C4-2B (cell line): Measurements from ENCODE around the gene MATN1.
A peak's percentile ranks its signal among the peaks of the same experiment; 100 is the strongest.

Source experiments
- H3K27ac ChIP-seq: fragments of 450-650 bp; 2 replicates; pipeline ENCODE4 v1.5.1; 2017
- ZFX ChIP-seq: fragments of 450-650 bp; IDR thresholded peaks from 2 replicates; pipeline ENCODE4 v1.6.1; 2017
- TF ChIP-seq, protein P1 (sequence below): fragments of 450-650 bp; conservative IDR thresholded peaks from 2 replicates; pipeline ENCODE4 v1.5.1; 2017; ENCODE audit warnings: mild to moderate bottlenecking

The MATN1 gene

DNA sequence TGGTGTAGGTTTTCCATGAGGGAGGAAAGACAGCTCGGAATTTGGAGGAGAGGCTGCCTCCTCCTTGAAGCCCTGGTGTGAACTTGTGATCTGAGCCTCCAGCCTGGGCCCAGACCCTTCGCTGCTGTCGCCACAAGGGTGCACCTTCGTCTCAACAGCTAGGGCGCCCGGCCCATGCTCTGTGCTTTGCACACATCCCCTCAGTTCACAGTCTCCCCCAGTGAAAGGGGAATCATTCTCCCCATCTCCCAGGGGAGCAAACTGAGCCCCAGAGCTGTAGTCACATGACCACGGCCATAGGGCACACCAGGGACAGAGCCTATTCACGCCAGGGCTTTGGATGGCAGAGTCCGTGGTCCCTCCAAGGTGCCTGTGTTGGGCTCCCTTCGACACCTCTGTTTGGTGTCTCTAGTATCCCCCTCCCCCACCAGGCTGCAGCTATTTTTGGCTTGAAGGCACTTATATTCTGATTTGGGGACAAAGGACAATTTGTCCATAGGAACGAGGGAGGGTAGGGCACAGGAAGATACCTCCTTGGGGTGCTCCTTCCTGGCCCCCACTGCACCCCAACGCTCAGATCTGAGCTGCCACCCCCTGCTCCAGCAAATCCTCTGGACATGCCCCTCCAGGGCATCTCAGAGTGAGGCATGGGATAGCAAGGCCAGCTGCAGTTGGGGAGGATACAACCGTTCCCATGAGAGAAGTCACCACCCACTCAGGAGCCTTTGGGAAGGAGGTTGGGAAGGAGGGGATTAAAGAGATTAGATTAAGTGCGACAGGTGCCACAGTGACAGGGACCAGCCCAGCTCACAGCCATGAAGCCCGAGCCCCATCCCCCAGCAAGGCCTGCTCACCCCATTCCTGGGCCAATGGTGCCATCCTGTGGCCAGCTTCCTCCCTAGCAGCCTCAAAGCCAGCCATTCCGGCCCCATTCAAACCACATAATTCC, 15.7 kb downstream of the MATN1 start:
- TF ChIP-seq, protein P1, sequence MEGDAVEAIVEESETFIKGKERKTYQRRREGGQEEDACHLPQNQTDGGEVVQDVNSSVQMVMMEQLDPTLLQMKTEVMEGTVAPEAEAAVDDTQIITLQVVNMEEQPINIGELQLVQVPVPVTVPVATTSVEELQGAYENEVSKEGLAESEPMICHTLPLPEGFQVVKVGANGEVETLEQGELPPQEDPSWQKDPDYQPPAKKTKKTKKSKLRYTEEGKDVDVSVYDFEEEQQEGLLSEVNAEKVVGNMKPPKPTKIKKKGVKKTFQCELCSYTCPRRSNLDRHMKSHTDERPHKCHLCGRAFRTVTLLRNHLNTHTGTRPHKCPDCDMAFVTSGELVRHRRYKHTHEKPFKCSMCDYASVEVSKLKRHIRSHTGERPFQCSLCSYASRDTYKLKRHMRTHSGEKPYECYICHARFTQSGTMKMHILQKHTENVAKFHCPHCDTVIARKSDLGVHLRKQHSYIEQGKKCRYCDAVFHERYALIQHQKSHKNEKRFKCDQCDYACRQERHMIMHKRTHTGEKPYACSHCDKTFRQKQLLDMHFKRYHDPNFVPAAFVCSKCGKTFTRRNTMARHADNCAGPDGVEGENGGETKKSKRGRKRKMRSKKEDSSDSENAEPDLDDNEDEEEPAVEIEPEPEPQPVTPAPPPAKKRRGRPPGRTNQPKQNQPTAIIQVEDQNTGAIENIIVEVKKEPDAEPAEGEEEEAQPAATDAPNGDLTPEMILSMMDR = peak; percentile 89
- TF ChIP-seq ZFX = no peak
- no peak overlapping the region for H3K27ac ChIP-seq

DNA sequence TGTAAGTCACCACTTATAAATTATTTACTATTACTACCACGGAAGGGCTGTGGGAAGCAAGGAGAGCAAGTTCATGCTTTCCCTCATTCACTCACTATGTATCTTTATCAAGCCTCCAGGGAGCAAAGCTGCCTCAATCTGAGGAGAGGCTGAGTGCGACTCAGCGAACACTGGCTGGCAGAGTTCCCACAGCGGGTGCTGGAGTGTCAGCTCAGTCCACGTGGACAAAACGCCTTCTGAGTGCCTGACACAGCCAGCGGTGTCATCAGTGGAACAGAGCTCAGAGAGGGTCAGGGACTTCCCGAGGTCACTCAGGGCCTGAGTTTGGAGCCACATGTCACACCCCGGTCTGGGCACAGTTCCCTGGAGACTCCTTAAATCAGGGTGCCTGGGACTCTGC, 16.9 kb downstream of the MATN1 start:
- TF ChIP-seq, protein P1 = no peak
- TF ChIP-seq ZFX = no peak
- no peak overlapping the region for H3K27ac ChIP-seq

DNA sequence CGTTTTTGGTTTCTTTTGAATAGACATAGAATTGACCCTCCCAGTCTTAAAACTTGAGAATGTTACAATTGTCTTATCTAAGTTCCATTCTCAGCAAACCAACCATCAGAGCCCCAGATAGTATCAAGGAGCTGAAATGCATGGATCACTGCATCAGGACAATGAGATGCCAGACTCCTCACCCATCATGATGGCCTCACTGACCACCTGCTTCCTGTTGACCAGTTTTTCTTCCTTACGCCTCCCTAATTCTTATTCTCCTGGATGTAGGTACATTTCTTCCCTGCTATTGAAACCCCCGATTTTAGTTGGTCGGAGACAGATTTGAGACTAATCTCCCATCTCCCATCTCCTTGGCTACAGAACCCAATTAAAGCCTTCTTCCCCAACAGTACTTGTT, 17.7 kb downstream of the MATN1 start:
- TF ChIP-seq, protein P1 = no peak
- no peak for TF ChIP-seq ZFX
- H3K27ac ChIP-seq = no peak overlapping the region

DNA sequence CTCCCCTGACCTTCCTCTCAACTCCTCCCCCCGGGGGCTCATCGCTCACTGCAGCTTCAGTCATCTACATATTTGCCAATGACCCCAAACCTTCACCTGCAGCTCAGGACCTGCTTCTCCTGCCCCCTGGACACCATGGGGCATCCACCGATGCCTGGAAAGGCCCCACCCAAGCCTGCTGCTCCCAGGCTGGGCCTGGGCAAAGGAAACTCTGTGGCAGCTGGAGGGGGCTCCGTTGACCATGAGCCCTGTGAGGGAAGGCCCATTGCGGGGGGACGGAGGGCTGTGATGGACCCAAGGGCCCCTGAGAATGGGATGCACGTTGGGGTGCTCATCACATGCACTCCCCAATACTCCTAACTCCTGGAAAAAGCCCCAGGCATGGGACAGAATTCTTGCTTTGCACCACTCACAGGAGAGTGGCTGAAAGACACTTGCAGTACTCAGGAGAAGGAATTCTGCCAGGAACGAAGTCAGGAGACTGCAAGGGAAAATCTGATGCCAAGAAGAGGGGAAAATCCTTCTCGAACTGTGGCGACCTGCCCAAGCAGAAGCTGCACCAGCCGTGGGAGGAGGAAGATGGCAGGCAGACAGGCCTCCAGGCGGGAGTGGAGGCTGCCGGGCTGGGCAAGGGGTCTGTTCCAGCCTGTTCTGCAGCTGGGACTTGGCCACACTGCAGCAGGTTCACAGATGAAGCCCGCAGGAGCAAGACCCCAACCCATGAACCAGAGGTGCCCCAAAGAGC, 18.4 kb downstream of the MATN1 start:
- TF ChIP-seq, protein P1 = no peak
- no peak for TF ChIP-seq ZFX
- no peak overlapping the region for H3K27ac ChIP-seq

DNA sequence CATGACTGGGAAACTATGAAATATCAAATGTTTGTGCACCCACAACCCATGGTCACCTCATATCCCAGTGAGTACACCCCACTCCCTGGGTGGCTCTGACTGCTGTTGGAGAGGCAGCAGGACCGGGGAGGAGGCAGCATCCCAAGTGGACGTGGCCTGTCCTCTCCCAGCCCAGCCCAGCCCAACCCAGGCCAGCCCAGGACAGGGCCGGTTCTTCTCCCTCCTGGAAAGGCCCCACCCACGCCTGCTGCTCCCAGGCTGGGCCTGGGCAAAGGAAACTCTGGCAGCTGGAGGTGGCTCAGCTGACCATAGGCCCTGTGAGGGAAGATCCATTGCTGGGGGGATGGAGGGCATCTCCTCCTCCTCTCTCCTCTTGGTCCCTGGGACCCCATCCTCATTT, 19.1 kb downstream of the MATN1 start:
- TF ChIP-seq ZFX = no peak
- no peak overlapping the region for H3K27ac ChIP-seq

DNA sequence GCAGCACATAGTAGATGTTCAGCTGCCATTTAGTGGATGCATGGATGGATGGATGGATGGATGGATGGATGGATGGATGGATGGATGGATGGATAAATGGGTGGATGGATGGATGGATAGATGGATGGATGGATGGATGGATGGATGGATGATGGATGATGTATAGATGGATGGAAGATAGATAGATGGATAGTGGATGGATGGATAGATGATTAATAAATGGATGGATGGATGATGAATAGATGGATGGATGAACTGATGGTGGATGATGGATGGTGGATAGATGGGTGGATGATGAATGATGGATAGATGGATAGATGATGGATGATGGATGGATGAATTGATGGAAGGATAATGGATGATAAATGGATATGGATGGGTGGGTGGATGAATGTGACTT, 20.6 kb downstream of the MATN1 start:
- H3K27ac ChIP-seq = no peak overlapping the region
- TF ChIP-seq, protein P1 = no peak
- no peak for TF ChIP-seq ZFX

DNA sequence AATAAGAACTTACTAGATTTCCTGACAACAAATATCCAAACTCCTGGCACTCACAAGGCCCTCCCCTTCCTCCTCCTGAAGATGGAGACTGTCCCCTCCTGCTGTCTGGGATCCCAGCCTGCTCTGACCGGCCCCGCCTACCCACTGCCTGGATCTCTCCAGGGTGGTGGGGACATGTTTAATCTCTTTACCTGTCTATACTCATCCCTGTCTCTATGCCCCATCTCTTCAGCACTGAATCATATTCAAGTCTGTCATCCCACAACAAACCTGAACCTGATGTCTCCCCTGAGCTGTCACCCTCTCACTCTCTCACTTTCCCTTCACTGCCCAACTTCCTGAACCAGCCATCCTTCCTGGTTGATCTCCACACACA, 22.1 kb downstream of the MATN1 start:
- H3K27ac ChIP-seq = no peak overlapping the region
- TF ChIP-seq ZFX = no peak
- TF ChIP-seq, protein P1 = no peak
